GM18861 (cell line): ENCODE data around the gene DGAT2.

Experiments
- ATAC-seq: cut with Tn5 transposase; IDR thresholded peaks from one replicate; pipeline ENCODE4 v1.9.1; 2021; ENCODE audit not compliant: unreplicated experiment

The DGAT2 gene

DNA sequence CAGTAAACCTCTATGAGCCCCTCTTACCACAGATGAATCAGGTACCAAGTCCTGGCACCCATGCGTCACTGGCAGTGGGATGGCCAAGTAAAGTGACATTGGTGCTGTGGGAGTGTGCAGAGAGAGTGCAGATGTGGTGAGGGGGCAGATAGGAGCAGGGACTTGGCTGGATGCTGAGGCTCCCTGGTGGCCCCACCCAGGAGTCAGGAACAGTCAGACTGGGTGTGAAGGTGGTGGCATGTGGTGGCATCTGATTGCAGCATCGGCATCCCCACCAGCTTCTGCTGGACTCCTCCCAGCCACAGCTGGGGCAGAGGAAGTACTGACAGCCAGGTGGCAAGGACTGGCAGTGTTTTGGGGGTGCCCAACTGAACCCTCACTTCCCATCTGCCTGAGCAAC, 11.4 kb downstream of the DGAT2 start:
- ATAC-seq, result no peak

GRCh38 chr11:75780888-75781287, 12.3 kb downstream of the DGAT2 start:
- no peak for ATAC-seq

DNA sequence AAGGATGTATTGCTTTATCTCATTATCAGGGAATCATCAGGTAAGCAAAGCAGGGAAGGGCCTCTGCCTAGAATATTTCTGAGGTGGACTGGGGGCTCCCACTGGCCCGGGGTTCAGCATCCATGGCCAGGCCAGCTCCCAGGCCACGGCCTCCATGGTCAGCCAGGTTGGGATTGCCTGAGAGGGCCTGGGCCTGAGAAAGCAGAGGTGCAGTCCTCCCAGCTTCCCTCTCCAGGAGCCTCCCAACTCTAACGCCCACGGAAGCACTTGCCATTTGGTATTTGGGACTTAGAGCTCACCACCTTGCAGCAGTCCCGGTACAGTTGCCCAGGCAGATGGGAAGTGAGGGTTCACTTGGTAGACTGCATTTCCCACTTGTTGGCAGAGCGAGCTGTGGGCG, 12.7 kb downstream of the DGAT2 start:
- no peak for ATAC-seq

DNA sequence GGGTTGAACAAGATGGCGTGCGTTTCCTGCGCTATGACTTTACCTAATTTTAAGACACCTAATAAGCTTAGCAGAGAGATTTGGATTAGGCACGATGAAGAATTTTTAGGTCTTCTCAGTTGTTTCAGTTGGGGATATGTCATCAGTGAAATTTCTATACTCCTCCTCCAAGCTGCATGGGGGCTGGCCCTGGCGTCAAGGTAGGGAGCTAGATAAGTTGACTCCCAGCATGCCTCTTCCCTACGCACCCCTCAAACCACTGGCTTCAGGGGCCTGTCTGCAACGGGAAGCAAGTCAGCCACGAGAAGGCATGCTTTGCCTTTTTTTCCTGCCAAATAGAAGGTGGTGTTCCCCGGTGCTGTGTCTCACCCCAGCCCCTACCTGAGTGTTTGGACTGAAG, 13.3 kb downstream of the DGAT2 start:
- ATAC-seq, result no peak

- no peak for ATAC-seq
Measured at GRCh38 chr11:75782540-75783263, 14.1 kb downstream of the DGAT2 start.

- ATAC-seq, result no peak
Measured at GRCh38 chr11:75783416-75784084, 15.0 kb downstream of the DGAT2 start.

- ATAC-seq, result no peak
Measured at GRCh38 chr11:75784085-75784478, 15.5 kb downstream of the DGAT2 start.

DNA sequence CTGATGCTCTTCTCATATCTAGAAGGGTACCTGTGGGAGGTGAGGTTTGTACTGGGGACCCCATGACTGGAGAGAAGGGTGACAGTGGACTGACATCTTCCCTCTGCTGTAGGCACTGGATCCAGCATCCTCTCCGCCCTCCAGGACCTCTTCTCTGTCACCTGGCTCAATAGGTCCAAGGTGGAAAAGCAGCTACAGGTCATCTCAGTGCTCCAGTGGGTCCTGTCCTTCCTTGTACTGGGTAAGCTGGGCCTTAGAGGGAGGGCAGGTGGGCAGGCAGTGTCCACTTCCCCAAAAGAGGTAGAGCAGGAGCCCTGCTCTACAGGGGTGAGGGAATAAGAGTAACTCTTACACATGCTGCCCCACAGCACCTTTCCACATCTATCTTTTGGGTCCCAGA, 15.9 kb downstream of the DGAT2 start:
- ATAC-seq, result no peak

DNA sequence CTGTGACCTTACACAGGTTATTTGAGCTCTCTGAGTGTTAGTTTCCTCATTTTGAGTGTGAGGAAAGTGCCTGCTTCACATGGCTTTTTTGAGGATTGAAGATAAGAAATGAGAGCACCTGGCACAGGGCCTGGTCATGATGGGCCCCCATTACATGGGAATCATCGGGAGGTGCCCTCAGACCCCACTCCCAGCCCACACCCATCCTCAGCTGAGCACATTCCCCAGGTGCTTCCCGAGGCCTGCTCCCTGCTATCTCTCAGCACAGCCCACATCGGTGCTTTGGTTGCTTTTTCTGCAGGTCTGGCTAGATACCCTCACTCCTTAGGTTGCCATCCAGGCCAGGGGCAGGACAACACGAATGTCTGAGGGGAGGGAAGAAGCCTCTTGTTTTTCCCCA, 16.6 kb downstream of the DGAT2 start:
- ATAC-seq, result no peak

DNA sequence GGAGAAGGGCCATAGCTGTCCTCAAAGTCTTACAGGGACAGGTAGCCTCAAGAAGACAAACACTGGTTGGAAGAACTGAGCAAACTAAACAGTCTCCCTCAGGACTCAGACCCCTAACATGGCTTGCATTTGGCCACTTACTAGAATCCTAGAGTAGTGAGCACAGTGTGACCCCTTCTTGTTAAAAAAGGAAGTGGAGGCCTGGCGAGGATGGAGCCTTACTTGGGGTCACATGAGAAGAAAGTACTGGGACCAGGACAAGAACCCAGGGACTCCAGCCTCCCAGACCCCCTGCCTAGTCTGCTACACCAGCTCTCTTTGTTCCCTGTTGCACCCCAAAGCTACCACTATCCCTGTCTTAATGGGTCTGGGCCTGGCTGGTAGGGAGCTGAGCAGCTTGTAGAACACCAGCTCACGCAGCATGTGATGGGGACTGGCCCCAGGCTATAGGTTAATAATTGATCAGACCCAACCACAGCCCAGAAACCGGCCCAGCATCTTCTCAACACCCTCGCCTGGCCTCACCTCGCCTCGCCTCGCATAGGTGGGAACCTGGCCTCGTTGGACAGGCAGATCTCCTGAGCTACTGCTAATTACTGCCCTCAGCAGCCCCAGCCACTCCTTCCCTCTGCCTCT, 17.6 kb downstream of the DGAT2 start:
- ATAC-seq, result no peak

- ATAC-seq, result no peak
Measured at GRCh38 chr11:75789521-75789920, 20.9 kb downstream of the DGAT2 start.

GRCh38 chr11:75790986-75791385, 22.4 kb downstream of the DGAT2 start:
- ATAC-seq, result no peak

DNA sequence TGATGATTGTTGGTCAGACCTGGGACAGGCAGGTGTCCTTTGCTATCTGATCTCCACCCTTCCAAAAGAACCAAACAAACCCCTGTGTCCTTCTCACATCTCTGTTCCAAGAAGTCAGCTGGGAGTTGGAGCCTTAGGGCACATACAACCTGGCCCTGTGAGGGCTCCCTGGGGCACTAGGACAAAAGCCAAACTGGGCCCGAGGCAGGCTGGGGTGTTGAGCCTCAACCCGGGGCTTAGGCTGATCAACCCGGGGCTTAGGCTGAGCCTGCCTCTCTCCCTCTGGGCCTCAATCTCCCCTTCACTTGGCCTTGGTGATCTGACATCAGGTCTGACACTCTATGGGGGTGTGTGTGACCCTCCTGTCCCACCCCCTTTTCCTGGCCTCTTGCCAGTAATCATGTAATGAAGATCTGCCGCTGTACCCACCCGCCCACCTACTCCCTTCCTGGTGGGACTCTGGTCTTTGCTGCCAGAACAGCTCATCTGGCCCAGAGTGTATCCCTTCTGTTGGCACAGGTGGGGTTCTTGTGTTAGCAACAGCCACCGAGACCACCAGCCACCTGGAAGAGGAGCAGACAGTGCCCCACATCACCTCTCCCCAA, 23.7 kb downstream of the DGAT2 start:
- ATAC-seq, result no peak

DNA sequence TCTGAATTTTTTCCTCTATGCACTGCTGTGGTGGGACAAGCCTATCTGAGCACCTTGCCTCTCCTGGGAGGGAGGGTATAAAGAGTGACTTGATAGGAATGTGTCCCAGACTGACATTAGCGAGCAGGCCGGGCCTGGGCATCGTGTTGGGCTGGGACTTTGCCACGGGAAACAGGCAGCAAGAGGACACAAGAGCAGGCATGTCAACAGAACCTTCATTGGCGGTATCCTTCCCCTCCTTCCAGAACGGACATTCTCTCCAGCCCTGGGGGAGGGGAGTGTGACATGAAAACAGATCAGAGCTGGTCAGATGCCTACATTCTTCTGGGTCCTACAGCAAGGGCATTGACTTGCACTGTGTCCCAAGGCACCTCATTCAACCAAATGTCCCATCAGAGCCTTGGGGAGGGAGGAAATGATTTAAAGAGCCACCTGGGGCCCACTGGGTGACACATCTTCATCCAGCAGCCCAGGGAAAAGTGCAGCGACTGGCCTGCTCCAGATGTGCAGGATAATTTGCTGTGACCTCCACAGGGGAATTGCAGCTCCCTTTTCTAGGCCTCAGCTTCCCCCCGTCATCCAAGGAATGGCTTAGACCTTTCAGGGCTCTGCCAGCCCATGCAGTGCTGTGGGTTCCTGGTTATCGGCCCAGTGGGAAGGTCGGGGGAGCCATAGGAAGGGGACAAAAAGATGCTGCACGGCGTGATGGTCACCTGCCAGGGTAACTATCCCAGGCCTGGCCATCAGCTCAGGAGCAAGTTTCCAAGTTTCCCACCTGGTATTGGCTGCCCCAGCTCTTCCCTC, 24.6 kb downstream of the DGAT2 start:
- no peak for ATAC-seq

- ATAC-seq, result no peak
Measured at GRCh38 chr11:75793966-75794365, 25.4 kb downstream of the DGAT2 start.

DNA sequence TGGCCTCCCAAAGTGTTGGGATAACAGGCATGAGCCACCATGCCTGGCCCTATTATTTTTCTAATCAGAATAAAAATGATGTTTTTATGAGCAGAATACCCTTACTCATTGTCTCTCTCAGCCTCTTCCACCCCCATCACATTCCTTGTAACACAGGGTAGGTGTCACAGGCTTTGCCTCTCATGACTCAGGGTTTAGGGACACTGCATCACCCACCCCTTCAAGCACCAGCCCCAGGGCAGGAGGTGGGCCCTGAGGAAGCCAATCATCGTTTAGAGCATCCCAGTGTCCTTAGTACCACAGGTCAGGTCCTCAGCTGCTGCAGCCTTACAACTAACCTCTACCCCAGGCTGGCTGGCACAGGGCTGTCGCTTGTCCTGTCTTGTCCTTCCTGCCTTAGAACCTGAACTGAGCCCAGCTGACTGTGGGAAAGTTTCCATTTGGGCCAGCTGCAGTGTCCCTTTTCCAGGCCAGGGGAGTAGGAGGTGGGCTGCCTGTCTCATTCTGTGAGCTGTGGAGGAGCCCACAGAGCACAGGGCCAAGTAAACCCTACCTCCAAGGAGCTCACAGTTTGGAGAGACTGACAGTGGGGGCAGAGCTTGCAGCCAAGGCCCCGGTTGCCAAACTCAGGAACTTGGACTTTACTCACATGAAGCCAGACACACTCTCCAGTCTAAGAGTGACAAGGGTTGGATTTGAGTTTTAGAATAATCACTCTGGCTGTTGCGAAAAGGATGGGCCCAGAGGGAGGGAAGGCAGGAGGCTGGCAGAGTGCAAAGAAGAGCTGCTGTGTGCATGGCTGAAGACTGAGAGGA, 26.9 kb downstream of the DGAT2 start:
- ATAC-seq, result no peak

DNA sequence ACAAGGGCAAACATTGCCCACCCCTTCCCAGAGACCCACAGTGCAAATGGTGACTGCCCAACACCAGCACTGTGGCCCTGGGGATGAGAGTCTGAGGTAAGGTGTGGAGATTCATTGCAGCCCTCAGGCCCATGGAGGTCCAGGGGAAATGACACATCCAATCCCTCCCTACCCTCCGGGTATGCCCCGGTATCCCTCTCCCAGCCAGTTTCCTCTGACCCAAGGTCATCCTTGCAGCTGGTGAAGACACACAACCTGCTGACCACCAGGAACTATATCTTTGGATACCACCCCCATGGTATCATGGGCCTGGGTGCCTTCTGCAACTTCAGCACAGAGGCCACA, 27.5 kb downstream of the DGAT2 start:
- ATAC-seq, result no peak

DNA sequence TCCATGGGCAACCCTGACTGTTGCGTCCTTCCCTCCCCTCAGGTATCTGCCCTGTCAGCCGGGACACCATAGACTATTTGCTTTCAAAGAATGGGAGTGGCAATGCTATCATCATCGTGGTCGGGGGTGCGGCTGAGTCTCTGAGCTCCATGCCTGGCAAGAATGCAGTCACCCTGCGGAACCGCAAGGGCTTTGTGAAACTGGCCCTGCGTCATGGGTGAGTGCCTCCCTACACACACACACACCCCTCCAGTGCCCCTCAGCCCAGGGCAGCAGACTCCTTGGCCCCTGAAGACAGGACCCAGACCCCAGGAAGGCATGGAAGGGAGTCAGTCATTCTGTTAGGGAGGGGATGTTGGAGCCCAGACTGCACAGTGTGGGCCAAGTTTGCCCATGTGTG, 28.5 kb downstream of the DGAT2 start:
- ATAC-seq, result no peak

GRCh38 chr11:75797792-75798191, 29.2 kb downstream of the DGAT2 start:
- no peak for ATAC-seq

GRCh38 chr11:75800136-75800675, 31.6 kb downstream of the DGAT2 start:
- ATAC-seq, result no peak
